Esophagus muscularis mucosa (tissue), 4 donors: ENCODE measurements around the gene KRTAP10-4.

Source experiments
- CTCF ChIP-seq, 3 experiments: fragments of 200-600 bp in 2 of 3; fragments of 450-650 bp in 1 of 3; sonication (generic) in 2 of 3; IDR thresholded peaks; one replicate each; pipeline ENCODE4 v1.5.1; 2017 to 2019; ENCODE audit warnings: antibody characterized with exemption in 3 of 3, mild to moderate bottlenecking in 2 of 3, moderate library complexity in 1 of 3
- EP300 ChIP-seq: sonication (generic); formaldehyde crosslinking; IDR thresholded peaks from one replicate; pipeline ENCODE4 v1.6.1; 2017; ENCODE audit warnings: antibody characterized with exemption
- POLR2A ChIP-seq: fragments of 450-650 bp; IDR thresholded peaks from one replicate; pipeline ENCODE4 v1.6.1; 2017; ENCODE audit warnings: antibody characterized with exemption, moderate library complexity, mild to moderate bottlenecking, low read depth
- POLR2AphosphoS5 ChIP-seq, 2 donors: sonication (generic); formaldehyde crosslinking; IDR thresholded peaks; one replicate each; pipeline ENCODE4 v1.6.1; 2017; ENCODE audit warnings: antibody characterized with exemption in 2 of 2

DNA sequence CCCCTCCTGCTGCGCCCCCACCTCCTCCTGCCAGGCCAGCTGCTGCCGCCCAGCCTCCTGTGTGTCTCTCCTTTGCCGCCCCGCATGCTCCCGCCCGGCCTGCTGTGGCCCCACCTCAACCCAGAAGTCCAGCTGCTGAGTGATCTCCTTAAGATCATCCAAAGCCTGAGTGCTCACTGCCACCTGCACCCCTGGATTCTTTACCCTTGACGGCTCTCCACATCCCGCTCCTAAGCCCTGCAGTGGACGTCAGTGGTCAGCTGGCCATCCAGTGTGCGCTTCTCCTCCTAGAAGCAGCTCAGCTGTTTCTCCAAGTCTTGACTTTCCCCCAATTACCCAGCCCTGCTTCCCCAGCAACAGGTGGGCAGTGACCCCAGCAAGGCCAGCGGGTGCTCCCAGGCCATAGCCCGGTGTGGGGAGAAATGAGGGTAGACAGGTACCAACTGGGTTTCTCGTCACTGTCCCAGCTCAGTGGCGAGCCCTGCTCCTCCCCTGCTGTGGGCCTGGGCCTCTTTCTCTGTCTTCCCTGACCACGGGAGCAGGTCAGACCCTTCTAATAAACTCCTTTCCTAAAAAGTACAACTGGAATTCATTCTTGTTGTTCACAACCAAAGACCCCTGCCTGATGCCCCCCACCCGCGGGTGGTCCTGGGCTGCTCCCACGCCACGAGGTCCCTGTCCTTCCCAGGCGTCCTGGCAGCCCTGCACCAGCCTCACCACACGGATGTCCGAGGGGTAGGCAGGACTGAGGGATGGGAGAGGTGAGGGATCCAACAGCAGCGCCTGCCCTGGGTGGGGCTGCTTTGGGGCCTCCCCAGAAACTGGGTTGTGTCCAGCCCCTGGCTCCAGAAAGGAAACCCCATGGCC lies 28.3 kb downstream of the KRTAP10-4 start:
- TF ChIP-seq CTCF (IDR thresholded peaks at IDR 0.05) = no peak
- no peak for TF ChIP-seq EP300
- TF ChIP-seq POLR2A = no peak
- TF ChIP-seq POLR2AphosphoS5 (IDR thresholded peaks at IDR 0.05) = no peak
